GM12864 (cell line): ENCODE data around the gene SDC1.

Source experiments
- DNase-seq: peaks from one replicate; pipeline ENCODE4 v3.0.0-alpha.2; 2011; ENCODE audit warnings: low read depth
- H3K4me3 ChIP-seq: 2 replicates; pipeline ENCODE4 v1.5.1; 2011; ENCODE audit warnings: mild to moderate bottlenecking, low read depth, low read length, control low read depth
- CTCF ChIP-seq: IDR thresholded peaks from 2 replicates; pipeline ENCODE4 v1.5.1; 2011; ENCODE audit warnings: low read depth, mild to moderate bottlenecking, moderate library complexity, low read length, control low read depth, inconsistent platforms; ENCODE audit errors: missing control alignments

The SDC1 gene

GRCh38 chr2:20200697-20201555 is 24.0 kb downstream of the SDC1 start:
- H3K4me3 ChIP-seq: no peak overlapping the region
- no peak for TF ChIP-seq CTCF
- DNase-seq: no peak

GRCh38 chr2:20199633-20200270 is 25.2 kb downstream of the SDC1 start:
- DNase-seq: no peak
- TF ChIP-seq CTCF: no peak
- no peak overlapping the region for H3K4me3 ChIP-seq

- H3K4me3 ChIP-seq: no peak overlapping the region
- no peak for TF ChIP-seq CTCF
- no peak for DNase-seq
Observed at GRCh38 chr2:20198796-20199632, 25.9 kb downstream of the SDC1 start.

- DNase-seq: no peak
- no peak for TF ChIP-seq CTCF
- H3K4me3 ChIP-seq: no peak overlapping the region
Observed at GRCh38 chr2:20198001-20198400, 26.9 kb downstream of the SDC1 start.

- TF ChIP-seq CTCF: no peak
- DNase-seq: no peak
- no peak overlapping the region for H3K4me3 ChIP-seq
Observed at GRCh38 chr2:20197192-20197591, 27.7 kb downstream of the SDC1 start.

- no peak for TF ChIP-seq CTCF
- no peak overlapping the region for H3K4me3 ChIP-seq
Observed at GRCh38 chr2:20196657-20197161, 28.2 kb downstream of the SDC1 start.

More at GRCh38 chr2:20196657-20197161, 28.2 kb downstream of the SDC1 start:
- DNase-seq: no peak
